Cardiac septum (tissue), 1 donor: ENCODE measurements around the gene MRPL44. TPM values are rescaled to one million over a fixed set of nuclear protein-coding genes. Genes with fewer than 3 reads are reported as not detected.
"Not testable (repeated sequence)": the region's sequence is repeated elsewhere in the genome, so short reads cannot be mapped to it uniquely, and the experiment has no call there.

Experiments
- DNase-seq: peaks from one replicate; pipeline ENCODE4 v3.0.0-alpha.2; 2020; ENCODE audit warnings: low spot score
- intact Hi-C: fragments of 100-400 bp; cut with DNase I; formaldehyde crosslinking; loops from one replicate; pipeline ENCODE4 v1.14.0; 2022
- total RNA-seq: library from RNA; stranded (reverse); fragmentation: NEBNext Ultra II Directional; extraction: Animal tissue kit (Norgen Biotek cat#: 25700); gene quantifications from one replicate; pipeline ENCODE4 v1.2.1, GENCODE V29; 2021
- donor health status: DM: no; HTN: no; CAD: no.

Gene MRPL44
- total RNA-seq, 1 donor from 2014 or later = 34.2 TPM

DNA sequence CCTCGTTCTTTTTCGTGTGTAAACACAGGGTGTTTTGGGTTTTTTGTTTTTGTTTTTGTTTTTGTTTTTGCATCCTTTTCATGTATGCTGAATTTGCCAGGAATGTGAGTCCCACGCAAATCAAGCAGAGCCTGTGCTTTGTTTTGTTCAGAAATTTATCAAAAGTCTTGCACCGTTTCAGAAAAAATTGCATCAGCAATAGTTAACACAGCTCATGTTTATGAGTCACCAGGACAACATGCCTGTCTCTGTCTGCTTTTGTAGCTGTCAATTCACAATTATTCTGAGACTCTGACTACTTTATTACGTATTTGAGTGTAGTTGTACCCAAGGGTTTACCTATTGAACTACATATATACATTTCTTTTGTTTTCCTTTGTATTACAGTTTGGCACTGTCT lies 38.3 kb downstream of the MRPL44 start:
- DNase-seq = no peak
- intact Hi-C loops = loop anchor here (10.0 kb wide), 1 partner anchor 149 kb away; no protein-coding TSS in a partner anchor

DNA sequence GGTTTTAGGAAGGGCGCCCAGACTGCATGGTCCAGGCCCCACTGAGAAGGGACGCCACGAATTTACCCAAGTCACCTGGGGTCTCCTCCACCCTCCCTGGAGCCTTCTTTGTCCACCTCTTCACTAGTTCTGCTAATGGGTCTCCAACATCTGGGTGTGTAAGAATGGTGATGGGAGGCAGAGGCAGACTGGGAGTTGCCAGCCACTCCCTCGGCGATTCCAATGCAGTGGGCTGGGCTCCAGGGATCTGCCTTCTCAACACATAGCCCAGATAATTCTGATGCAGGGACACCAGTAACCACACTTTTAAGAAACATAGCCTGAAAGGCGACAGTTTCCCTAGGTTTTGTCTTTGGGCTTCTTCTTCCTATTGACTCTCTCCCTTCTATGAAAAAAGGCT lies 39.1 kb downstream of the MRPL44 start:
- no peak for DNase-seq
- intact Hi-C loops = loop anchor here (10.0 kb wide), 1 partner anchor 148 kb away; no protein-coding TSS in a partner anchor

DNA sequence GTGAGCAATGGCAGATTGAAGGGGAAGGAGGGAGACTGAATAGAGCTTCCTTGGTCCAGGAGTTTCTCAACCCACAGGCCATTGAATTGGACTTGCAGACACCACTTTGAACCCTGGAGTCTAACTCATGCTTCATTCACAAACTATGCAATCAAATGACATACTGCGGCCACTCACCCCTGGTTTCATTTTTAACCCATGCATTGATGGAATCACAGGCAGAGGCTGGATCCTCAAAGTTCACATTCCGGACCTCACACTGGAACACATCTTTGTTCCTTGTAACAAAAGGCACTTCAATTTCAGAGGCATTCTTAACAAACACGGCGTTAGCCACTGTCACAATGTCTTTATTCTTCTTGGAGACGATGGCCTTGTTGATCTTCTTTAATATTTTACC lies 40.7 kb downstream of the MRPL44 start:
- intact Hi-C loops = loop anchor here (10.0 kb wide), 1 partner anchor 147 kb away; no protein-coding TSS in a partner anchor

DNA sequence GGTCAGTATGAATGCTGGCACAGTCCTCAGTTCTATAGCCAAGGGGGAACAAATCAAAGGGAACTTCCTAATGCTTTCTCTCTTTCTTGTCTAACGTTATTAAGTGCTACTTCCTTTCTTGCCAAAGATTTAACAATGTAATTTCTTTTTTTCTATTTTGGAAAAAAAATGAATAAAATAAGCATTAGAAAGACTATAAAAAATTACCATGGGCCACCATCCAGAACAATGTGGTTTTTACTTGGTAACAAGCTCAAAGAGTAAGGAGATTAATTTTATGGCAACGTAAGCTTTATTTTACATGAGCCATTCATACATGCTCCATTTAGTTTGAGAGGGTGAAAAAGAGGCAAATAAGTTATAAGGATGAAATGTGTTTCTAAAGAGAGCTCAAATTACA lies 41.7 kb downstream of the MRPL44 start:
- intact Hi-C loops = loop anchor here (10.0 kb wide), 1 partner anchor 146 kb away; no protein-coding TSS in a partner anchor
- no peak for DNase-seq

More for the DNA sequence above, 40.7 kb downstream of the MRPL44 start:
- DNase-seq = no peak

DNA sequence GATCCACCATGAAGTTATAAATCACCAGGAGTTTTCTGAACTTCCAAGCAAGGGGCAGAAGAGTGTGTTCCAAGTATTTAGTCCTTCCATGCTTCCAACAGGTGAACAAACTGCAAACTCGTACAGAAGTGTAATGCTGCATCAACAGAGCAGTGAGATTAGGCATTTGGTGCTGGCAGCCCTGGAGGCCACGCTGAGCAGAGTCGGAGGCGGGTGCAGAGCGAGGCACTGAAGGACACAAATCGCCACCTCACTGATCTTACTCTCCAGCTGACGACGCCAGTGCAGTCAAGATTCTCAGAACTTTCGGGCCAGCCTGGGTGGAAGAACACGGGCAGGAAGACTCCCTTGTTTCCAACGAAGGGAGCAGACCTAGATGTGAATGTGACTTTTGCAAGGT lies 42.6 kb downstream of the MRPL44 start:
- intact Hi-C loops = loop anchor here (10.0 kb wide), 1 partner anchor 145 kb away; no protein-coding TSS in a partner anchor
- no peak for DNase-seq

DNA sequence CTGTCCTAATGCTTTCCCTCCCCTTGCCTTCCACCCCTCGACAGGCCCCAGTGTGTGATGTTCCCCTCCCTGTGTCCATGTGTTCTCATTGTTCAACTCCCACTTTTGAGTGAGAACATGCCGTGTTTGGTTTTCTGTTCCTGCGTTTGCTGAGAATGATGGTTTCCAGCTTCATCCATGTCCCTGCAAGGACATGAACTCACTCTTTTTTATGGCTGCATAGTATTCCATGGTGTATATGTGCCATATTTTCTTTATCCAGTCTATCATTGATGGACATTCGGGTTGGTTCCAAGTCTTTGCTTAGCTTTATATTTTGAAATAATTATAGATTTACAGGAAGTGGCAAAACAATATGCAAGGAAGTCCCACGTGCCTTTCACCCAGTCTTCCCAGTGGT lies 43.4 kb downstream of the MRPL44 start:
- intact Hi-C loops, DNase-seq: not testable (repeated sequence)

DNA sequence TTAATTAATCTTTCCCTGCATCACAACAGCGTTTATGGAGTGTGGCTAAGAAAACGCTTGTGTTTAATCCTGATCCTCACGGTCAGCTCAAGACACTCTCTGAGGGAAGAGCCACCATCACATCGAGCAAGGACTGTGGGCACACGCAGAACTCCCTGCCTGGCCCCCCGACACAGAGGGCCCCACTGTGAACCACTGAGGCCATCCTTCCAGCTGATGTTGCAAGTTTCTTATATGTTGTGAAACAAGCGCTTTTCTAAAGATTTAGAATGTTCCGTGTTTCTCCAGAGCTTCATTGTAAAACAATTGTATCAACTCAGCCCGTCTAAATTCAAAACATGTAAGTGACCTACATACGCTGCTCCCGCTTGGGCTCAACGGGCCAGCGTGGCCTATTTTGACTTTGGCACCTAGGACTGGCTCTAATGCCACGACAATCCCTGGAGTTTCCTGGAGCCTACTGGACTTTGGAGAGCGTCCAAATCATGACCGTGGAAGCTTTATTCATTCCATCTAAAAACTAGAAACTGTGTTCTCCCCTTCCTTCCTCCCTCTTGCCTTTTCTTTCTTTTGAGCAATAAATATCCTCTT lies 46.9 kb downstream of the MRPL44 start:
- no peak for DNase-seq
- intact Hi-C loops = no loop called here

DNA sequence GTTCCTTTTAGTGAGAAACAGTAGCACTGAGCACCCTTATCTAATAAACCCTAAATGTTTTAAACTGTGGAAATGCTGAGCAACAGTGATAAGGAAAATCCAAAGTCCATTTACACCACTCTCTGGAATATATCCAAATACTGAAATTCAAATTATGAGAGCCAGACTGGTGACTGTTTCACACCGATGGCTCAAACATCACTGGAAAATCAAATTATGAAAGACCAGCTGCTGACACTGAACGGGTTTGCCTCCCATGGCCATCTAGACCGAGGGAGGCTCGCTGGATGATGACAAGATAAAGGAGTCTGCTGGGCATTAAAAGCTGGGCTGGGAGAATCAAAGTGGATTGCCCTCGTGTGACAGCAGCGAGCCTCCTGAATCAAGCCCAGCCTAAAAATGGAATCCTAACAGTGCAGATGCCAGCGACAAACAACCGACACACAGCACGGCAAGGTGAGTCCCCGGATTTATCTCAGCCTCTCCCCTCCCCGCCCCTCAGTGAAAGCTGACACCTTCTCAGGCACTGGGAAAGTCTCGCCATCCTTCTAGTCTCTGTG lies 51.5 kb downstream of the MRPL44 start:
- intact Hi-C loops = no loop called here
- no peak for DNase-seq

DNA sequence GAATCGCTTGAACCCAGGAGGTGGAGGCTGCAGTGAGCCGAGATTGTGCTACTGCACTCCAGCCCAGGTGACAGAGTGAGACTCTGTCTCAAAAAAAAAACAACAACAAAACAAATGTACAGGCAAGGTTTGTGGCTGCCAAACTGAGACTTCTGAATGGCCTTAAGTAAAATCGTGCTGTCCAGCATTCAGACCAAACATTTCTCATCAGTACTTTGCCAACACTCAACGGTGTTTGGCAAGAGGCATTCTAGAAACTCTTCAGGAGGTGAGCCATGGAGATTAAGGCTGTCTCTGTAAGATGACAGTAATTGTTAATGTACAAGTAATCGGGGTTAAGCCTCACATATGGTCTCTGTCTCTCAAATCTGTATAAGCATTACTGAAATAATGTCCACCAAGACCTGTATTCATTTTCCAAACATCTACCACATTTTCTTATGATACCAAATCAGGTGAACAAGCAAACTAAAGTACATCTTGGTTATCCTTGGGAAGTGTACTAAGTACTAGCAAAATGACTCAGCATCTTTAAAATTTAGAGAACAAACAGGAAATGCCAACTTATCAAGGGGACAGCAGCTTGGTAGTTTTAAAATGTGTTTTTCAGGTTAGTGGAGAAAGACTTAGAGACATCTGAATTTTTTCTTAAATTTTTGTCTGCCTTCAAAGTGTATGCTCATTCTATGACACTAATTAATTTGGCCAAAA lies 52.5 kb downstream of the MRPL44 start:
- no peak for DNase-seq
- intact Hi-C loops = no loop called here

DNA sequence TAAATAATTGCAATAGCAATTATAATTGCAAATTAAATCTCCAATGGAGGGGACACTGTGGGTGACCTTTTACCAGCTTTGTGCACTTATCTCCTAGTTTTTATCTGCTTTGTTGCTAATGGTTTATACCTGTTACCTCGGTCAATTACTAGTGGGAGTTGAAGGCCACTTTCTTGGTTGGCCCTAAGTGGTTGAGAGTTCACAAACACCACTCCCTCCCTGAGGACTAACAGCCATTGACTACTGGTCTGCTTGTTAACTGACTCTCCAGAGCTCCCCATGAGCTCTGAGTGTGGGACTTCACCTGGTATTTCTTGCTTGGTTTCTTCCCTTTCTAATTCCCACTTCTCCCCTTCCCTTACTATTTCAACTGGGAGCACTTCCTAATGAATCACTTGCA lies 54.6 kb downstream of the MRPL44 start:
- no peak for DNase-seq
- intact Hi-C loops = no loop called here

DNA sequence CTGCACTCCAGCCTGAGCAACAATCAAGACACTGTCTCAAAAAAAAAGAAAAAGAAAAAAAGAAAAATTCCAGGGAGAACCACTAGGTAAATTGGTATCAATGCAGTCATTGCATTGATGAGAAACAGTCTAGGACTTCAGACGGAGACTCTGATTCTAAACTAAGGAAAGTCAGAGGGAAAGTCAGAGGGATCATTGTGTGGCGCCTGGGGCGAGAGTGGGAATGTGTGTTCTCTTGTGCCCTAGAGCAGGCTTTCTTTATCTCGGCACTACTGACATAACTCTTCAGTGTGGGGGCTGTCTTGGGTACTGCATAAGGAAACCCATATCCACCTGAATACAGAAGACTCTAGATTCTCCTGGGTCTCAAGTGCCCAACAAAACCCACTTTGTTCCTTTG lies 57.1 kb downstream of the MRPL44 start:
- intact Hi-C loops = no loop called here
- no peak for DNase-seq

DNA sequence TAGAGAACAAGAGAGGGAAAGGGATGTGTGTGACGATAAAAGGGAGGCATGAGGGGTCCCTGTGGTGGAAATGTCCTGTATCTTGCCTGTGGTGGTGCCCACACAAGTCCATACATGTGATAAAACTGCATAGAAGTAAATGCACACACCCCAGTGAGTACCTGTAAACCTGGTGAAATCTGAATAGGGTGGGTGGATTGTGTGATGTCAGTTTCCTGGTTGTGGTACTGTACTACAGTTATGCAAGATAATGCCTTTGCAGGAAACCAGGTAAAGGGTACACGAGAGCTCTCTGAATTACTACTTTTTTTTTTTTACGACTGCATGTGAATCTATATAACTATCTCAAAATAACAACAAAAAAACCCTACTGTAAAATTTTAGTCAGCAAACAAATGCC lies 59.7 kb downstream of the MRPL44 start:
- intact Hi-C loops = no loop called here
- DNase-seq = no peak

Other genes with a start within 250 kb of the MRPL44 start
- gene AP1S3, start 119.9 kb upstream of the MRPL44 start, total RNA-seq = 0.19 TPM
- gene WDFY1, start 12.1 kb upstream of the MRPL44 start, total RNA-seq = 16.4 TPM
- 91.5 TPM for gene SERPINE2, start 81.8 kb downstream of the MRPL44 start, total RNA-seq